HFF-Myc (cell line): ENCODE results near the gene MARCKSL1.

ENCODE experiments used
- DNase-seq: peaks from one replicate; pipeline ENCODE4 v3.0.0-alpha.2; 2011; ENCODE audit warnings: low read depth; ENCODE audit errors: extremely low read depth
- H3K4me3 ChIP-seq: replicated peaks from 2 replicates; pipeline ENCODE4 v1.5.1; 2011; ENCODE audit warnings: low read depth, mild to moderate bottlenecking, control low read depth, low read length
- TF ChIP-seq, protein P1 (sequence below): IDR thresholded peaks from 2 replicates; pipeline ENCODE4 v1.5.1; 2012; ENCODE audit warnings: mild to moderate bottlenecking, low read depth, low read length, control low read depth; ENCODE audit errors: missing control alignments

MARCKSL1 gene, protein sequence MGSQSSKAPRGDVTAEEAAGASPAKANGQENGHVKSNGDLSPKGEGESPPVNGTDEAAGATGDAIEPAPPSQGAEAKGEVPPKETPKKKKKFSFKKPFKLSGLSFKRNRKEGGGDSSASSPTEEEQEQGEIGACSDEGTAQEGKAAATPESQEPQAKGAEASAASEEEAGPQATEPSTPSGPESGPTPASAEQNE

DNA sequence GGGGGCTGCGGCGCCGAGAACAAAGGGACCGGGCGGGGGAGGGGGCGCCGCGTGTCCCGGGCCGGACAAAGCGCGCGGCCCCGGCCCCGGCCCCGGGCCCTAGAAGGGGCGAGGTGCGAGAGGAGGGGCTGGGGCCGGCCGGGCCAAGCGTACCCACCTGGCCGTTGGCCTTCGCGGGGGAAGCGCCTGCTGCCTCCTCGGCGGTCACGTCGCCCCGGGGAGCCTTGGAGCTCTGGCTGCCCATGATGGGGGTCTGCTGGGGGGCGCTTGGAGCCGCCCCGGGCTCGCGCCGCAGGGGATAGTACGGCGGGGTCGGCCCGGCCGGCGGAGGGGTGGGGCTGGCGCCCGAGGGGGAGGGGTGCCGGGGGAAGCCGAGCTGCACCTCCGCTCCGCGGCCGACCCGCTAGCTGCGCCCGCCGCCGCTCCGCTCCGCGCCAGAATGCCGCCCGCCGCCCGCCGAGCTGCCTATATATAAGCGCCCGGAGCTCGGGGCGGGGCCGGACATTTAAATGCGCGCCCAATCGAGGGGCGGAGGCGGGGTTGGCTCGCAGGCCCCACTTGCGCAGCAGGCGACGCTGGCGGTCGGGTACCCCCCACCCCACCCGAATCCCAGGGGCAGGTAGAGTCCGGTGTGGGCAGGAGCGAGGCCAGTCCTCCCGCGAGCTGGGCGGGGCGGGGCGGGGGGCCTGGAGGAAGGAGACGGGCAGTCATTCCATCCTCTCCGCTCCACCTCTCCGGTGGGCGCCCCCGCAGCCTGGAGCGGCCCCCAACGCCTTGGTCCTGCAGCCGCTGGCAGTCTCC is at the start of gene MARCKSL1:
Gene MARCKSL1 (minus strand): TSS at position 444 of the 801 bp plus-strand sequence. CDS start 200 bp downstream, at position 244.
- H3K4me3 ChIP-seq = peak within 1 kb of the TSS; percentile 81
- TF ChIP-seq, protein P1, sequence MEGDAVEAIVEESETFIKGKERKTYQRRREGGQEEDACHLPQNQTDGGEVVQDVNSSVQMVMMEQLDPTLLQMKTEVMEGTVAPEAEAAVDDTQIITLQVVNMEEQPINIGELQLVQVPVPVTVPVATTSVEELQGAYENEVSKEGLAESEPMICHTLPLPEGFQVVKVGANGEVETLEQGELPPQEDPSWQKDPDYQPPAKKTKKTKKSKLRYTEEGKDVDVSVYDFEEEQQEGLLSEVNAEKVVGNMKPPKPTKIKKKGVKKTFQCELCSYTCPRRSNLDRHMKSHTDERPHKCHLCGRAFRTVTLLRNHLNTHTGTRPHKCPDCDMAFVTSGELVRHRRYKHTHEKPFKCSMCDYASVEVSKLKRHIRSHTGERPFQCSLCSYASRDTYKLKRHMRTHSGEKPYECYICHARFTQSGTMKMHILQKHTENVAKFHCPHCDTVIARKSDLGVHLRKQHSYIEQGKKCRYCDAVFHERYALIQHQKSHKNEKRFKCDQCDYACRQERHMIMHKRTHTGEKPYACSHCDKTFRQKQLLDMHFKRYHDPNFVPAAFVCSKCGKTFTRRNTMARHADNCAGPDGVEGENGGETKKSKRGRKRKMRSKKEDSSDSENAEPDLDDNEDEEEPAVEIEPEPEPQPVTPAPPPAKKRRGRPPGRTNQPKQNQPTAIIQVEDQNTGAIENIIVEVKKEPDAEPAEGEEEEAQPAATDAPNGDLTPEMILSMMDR = no peak
- no peak for DNase-seq

- no peak for DNase-seq
- TF ChIP-seq, protein P1 = no peak
- H3K4me3 ChIP-seq = no peak overlapping the region
Measured at GRCh38 chr1:32380057-32380456, 44.0 kb upstream of the MARCKSL1 start.

DNA sequence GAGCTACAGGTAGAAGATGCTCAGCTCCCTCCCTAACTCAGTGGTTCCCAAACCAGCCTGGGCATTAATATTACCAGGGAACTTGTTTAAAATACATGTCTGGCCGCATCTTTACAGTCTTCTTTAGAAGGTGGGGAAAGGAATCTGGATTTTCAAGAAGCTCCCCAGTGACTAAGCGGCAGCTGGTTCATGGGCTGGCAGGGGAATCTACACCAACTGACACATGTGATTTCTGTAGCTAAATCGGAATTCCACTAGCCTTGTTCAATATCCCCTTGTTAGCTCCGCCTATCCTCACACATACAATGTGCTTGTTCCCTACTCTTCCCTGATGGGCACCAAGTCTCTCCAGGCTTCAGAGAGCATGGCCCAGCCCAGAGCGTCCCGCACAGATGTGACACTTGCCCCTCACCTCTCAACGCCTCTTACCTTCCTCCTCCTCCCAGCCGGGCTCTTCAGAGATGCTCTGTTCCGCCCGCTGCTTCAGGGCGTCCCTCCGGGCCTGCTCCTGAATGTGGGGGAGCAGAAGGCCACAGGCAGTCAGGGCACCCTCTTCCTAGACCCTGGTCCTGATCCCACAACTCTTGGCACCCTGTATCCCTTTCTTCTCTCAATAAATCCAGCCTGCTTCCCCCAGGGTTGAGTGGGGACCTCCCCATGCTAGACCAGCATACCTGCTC is 41.6 kb upstream of the MARCKSL1 start:
- DNase-seq = no peak
- H3K4me3 ChIP-seq = no peak overlapping the region
- TF ChIP-seq, protein P1 = no peak

DNA sequence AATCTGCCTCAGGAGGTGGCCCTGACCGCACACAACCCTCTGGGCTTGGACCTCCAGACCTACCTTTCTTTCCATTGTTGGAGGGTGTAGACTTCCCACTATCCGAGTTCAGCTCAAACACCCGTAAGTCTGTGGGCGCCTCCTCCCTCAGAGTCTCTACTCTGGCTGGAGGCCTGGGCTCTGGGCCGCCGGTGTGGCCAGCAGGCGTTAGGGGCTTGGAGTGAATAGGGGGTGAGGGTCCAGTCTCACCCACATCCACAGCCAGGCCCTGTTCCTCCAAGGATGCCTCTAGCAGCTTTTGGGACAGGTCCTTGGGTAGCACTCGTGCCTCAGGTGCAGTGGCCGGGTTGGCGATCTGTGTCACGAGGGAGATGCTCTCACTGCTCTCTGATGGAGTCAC is 40.2 kb upstream of the MARCKSL1 start:
- TF ChIP-seq, protein P1 = no peak
- DNase-seq = no peak
- H3K4me3 ChIP-seq = no peak overlapping the region

DNA sequence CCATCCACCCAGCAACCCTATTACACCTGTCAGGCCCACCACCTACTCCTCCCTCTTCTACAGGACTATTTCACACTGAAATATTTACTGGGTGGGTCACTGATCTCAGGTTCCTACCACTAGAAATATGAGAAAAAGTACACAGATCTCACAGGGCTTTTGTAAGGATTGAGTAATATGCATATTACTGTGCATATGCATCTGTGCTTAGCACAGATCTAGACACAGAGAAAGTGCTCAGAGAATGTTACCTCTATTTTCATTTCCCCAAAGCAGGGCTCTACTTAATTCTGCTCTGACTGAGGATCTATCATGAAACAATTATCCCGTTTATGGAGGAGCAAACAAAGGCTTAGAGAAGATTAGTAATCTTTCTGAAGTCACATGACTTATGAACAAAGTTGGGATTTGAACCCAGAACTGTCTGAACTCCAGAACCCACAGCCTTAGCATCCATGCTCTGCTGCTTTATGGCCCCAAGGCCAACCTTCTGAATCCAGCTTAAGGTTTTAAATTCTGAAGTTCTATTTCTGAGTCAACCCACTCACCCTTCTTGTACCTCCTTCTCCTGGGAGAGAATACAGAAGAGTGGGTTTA is 38.1 kb upstream of the MARCKSL1 start:
- no peak overlapping the region for H3K4me3 ChIP-seq
- TF ChIP-seq, protein P1 = no peak
- DNase-seq = no peak

DNA sequence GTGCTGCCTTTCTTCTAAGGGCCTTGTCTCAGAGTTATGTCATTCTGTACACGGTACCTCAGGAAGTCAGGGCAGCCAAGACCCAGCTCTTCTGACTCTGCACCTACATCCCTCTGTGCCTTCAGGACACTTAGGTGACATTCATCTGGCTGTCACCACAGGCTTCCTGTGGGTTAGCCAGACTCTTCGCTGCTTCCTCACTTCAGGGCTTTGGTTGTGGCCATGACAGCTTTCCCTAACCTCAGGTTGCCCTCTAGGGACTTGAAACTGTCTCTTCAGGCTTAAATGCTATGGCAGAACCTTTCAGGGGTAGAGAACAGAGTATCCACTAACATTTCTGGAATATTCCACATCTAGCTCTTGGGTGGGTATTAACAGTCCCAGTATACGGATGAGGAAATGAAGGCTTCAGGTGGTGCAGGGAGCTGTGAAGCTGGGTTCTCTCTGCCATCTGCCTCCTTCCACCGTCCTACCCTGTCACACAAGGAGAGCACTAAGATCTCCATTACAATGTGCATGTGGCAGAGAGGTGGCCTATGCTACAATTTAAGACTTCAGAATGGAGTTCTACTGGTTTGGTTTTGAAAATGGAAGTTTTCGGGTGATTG is 36.2 kb upstream of the MARCKSL1 start:
- no peak overlapping the region for H3K4me3 ChIP-seq
- DNase-seq = no peak
- TF ChIP-seq, protein P1 = no peak
